HG03135 (cell line): ENCODE data around the gene GNAI2.
"Not testable (repeated sequence)": the region's sequence is repeated elsewhere in the genome, so short reads cannot be mapped to it uniquely, and the experiment has no call there.

Experiments
- ATAC-seq: cut with Tn5 transposase; IDR thresholded peaks from one replicate; pipeline ENCODE4 v1.9.1; 2021; ENCODE audit warnings: mild to moderate bottlenecking, moderate library complexity; ENCODE audit not compliant: unreplicated experiment

Gene GNAI2

DNA sequence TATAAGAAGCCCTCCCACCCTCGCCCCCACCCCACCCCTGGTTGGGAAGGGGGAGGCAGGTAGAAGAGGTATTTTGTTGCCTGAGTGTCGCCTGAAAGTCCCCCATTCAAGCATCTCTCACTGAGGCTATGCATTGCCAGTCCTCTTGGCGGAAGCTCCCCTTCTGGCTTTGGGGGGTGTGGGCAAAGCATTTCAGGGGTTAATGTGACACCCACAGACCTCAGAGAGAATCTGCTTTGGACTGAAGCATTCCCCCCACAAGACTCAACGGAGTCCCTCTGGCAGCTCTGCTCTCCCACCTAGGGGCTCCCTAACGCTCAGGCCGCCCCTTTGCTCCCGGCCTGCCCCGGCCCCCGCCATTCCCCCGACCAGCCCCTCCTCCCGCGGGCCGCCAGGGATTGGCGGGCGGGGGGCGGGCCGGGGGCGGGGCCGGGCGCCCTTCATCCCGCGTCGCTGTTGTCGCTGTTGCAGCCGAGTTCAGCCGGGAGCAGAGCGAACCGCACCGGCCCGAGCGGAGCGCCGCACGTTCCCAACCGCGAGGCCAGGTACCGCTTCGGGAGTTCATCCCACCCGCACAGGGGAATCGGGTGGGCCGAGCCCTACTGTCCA lies 31.1 kb upstream of the GNAI2 start, which contains the start of gene SLC38A3:
Gene SLC38A3, plus strand, starts transcription at position 468 of the 609 bp plus-strand sequence. CDS start 8,929 bp downstream, outside the sequence.
- no peak for ATAC-seq

DNA sequence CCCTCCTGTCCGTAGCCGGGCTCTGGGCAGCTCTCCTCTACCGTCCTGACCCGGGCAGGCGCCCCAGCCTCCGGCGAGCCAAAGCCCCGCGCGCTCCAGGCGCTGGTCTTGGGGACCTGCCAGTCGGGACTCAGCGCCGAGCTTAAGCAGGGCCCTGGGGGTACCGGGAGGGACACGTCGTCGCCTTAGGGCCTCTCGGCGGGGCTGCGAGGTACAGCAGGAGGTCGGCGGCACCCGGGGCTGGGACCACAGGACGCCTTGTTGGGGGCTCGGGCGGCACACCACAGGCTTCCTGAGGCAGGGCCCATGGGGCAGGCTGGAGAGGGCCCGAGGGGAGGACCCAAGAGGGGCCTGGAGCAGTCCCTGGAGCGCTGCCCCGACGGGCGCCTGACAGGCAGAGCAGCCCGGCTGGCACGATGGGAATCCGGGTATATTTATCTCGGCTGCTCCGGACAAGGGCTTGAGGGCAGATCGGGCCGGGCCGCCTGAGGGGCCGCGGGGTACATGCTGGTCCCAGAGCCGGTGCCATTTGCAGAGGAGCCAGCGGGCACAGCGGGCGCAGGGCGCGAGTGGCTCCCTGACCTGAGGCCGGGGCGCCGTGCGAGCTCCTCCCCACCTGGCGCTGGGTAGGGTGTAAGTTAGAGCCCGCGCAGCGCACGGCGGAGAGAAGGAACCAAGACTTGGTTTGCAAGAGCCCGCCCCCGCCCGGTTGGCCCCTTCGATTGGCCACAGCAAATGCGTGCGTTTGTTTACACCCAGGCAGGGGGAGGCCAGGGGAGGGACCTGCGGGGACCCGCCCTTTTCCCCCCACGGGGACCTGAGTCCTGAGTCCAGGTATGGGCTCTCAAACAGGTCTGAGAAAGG lies 30.4 kb upstream of the GNAI2 start:
- ATAC-seq = no peak

DNA sequence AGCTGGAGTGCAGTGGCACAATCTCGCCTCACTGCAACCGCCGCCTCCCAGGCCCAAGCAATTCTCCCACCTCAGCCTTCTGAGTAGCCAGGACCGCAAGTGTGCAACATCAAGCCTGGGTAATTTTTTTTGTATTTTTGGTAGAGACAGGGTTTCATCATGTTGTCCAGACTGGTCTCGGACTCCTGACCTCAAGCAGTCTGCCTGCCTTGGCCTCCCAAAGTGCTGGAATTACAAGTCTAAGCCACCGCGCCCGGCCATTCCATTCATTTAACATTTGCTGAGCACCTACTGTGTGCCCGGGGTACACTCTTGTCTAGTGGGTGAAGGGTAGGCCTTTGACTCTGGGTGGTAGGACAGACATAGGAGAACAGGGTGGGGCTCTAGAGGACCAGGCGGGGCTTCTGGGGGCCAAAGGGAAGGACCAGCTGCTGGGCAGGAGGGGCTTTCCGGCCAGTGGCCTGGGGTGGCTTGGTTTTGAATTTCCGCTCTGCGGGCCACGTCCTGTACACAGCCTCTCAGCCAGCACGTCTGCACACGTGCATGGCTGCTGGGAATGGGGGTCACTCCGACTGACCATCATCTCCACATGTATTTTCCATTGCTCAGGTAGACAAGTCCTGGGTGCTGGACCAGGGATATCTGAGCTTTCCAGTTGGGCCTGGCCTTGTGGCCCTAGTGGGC lies 28.5 kb upstream of the GNAI2 start:
- no peak for ATAC-seq

DNA sequence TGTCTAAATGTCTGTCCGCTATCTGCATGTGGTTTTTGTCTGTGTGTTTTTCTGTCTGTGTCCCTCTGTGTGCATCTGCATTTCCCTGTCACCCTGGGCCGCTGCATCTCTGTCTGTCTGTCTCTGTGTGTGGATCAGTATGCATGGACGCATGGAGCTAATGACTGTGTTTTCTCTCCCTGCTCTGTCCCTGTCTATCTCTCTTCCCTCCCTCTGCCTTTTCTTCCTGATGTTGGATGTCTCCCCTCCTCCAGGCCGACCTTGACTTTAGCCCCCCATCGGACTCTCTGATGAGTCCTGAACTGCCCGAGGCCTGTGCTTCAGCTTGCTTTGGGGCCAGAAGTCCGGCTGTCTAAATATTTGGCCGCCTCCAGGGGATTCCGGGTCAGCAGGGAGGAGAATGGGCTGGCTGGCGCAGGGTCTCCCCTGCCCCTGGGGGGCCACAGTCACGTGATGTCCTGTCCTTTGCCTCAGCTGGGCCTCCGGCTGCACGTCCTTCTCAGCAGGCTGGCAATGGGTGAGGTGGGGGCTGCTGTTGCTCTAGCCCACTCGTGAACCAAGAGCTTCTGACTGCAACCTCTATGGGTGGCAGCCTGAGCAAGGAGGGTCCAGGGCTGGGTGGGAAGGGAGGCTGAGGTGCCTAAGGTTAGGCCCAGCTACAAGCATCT lies 27.2 kb upstream of the GNAI2 start:
- no peak for ATAC-seq

DNA sequence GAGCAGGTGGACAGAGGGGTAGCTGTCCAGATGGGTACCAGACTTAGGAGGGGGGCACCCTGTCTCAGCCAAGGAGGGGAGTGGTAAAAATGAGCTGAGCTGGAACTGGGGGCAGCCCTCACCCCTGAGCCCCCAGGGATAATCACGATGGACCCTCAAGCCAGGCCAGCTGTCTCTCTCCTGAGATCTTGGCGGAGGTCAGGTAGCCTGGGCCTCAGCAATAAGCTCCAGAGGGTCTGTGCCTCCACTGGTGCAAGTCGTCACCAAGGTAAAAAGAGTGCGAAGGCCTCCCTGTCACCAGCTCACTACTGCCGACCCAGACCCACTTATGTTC lies 25.9 kb upstream of the GNAI2 start:
- ATAC-seq = no peak

DNA sequence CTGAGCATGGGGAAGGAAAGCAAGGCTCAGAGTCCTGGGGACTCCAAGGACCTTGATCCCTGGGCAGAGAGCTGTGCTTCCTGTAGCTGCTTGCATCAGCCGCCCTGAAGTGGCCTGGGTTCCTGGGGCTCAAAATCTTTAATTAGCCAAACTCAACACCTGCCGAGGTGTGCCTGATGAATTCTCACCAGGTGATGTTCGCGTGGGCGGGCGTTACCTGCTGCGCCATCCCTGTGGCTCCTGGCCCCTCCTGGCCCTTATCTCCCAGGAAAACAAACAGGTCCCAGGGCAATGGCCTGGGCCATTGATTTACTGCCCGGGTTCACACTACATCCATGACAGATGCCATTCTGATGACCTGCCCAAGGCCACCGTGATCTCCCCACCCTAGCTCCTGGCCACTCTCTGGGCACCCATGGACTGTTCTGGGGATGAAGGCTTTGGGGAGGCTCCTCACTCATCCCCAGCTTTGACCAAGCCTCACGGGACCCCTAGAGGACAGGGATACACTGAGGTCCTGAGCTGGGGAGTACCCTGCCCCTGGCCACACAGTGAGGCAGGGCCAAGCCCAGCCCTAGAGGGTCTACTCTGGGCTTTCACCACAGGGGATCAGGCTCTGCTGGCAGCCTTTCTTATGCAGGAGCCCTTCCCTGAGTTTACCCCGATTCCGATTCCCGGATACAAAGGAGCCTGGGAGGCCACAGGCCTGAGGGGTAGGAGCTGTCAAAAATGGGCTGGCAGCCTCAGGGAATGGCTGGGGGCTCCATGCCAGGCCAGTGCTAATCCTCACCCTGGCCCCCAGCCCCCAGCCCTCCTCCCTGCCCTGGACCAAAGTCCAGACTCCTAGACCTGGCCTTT lies 25.3 kb upstream of the GNAI2 start:
- no peak for ATAC-seq

DNA sequence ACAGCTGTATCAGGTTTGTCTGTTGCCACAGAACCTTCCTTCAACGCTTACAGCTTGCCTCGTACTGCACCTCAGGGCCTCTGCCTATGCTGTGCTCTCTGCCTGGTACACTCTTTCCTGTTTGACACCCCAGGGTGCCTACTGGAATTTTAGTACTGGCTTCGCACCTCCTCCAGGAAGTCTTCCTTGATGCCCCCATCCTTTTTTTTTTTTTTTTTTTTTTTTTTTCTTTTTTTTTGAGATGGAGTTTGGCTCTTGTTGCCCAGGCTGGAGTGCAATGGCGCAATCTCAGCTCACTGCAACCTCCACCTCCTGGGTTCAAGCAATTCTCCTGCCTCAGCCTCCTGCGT lies 24.7 kb upstream of the GNAI2 start:
- not testable (repeated sequence) for ATAC-seq

DNA sequence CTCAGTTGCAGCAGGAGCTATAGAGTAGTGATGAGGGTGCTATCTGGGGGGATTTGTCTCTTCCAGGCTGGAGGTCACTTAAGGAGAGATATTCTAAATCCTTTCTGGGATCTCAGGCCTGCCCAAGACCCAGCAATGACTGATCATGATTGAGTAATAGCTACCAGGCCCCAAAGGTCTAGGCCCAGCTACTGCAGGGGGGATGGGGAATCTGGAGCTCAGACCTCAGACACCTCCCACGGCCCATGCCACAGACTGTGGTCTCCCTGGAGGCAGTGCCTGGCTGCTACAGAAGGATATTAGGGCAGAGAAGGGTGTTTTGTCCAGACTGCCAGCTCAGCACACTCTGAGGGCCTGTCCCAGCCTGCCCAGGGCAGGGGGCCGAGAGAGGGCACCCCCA lies 24.1 kb upstream of the GNAI2 start:
- no peak for ATAC-seq

DNA sequence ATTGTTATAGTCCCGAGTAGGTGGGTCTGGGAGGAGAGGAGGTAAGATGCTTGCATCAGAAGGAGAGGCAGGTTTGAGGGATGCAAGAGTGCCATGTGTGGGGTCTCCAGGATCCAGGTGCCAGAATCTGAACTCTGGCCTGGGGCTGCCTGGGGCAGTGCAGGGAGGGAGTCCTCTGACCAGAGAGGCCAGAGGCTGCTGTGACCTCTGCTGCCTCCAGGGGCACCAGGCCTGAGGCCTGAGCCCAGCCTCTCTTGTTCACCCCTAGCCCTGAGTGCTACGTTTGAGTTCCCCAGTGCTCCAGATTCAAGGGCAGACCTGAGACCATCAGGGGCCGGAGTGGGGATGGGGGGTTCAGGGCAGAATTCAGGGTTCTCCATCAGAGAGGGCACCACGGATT lies 23.5 kb upstream of the GNAI2 start:
- no peak for ATAC-seq

DNA sequence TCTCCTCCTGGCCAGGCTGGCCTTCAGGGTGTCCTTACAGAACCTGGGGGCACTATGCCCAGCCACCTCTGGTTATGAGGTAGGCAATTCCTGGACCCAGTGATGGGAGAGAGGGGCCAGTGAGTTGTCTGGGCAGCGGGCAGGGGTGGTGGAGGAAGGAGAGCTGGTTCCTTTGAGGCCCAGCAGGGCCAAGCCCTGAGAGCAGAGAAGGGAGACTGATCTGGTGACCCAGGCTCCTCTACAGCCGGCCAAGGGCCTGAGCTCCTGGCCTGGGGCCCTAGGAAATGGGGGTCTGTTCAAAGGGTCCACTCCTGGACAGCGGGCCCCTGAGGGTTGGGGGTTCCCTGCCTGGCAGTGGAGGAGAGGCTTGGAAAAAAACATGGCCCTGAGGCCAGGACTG lies 23.0 kb upstream of the GNAI2 start:
- no peak for ATAC-seq

DNA sequence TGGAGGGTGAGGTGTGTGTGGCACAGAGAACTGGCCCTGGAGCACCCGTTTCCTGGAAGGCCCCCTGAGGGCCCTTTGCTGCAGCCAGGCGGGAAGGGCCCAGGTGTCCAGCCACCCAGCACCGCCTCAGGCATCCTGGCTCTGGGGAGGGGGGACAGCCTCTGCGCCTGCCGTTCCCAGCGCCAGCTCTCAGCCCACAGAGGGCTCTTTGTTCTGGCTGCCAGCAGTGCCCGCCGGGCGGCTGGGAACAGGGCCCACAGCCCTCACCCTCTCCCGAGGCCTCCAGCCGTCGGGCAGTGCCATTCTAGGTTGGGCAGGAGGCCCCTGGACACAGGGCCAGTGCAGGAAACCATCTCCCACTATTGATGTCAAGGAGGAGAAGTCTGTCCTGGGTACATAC lies 22.6 kb upstream of the GNAI2 start:
- no peak for ATAC-seq

DNA sequence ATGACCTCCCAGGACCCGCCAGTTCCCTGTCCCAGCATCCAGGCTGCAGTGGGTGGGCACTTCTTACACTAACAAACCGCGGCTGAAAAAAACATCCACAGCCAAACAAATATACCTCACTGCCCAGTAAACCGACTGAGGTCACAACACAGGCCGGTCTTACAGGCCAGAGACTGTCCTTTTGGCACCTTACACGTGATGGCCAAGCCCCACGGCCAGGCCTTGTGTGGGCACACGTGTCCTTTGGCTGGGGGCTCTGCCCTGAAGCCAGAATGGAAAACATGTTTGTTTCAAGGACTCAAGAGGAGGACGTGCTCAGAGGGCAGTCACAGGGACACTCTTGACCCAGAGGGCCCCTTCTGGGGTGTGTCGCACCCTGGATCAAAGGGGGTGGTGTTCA lies 21.2 kb upstream of the GNAI2 start:
- no peak for ATAC-seq

DNA sequence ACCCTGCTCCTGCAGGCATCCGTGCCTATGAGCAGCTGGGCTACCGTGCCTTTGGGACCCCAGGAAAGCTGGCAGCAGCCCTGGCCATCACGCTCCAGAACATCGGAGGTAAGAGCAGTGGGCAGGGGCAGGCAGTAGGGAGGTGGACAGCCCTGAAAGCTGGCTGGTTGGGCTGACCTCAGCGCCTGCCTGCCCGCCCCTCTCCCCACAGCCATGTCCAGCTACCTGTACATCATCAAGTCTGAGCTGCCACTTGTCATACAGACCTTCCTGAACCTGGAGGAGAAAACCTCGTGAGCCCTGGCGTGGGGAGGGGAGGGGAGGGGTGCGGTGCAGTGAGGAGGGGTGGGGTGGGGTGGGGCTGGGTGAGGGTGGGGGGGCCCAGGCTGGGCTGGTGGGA lies 20.5 kb upstream of the GNAI2 start:
- ATAC-seq = no peak

DNA sequence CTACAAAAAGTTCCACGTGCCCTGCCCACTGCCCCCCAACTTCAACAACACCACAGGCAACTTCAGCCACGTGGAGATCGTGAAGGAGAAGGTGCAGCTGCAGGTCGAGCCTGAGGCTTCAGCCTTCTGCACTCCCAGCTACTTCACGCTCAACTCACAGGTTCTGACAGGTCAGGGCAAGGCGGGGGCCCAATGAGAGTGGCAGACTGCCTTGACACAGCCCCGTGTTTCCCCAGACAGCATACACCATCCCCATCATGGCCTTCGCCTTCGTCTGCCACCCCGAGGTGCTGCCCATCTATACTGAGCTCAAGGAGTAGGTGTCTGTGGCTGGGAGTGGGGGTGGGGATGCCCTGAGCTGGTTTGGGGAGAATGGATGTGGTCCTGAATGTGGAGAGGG lies 18.3 kb upstream of the GNAI2 start:
- no peak for ATAC-seq

DNA sequence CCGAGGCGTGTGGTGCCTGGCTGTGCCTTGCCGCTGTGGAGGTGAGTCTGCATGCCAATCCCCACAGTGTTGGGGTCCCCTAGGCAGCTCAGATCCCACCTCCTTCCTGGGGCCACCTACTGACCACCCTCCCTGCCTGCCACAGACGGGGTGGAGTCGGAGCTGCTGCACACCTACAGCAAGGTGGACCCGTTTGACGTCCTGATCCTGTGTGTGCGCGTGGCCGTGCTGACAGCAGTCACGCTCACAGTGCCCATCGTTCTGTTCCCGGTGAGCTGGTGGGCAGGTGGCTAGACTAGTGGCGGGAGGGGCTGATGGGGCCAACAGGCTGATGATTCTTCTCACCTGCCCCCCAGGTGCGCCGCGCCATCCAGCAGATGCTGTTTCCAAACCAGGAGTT lies 17.6 kb upstream of the GNAI2 start:
- ATAC-seq = no peak

DNA sequence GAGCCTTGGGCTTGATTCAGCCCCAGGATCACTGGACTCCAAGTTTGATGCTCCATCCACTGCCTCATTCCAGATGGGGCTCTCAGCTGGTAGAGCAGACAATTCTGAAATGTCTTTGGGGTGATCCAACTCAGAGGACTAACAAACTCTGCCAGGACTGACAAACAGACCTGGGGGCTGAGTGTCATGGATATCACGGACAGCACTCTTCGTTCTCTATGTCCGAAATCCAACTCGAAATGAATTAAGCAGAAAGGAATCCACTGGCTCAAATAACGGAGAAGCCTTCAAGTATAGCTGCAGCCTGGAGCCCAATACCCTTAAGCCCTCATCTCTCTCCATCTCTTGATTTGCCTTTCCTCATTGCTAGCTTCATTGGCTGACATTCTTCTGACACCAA lies 16.7 kb upstream of the GNAI2 start:
- ATAC-seq = no peak

DNA sequence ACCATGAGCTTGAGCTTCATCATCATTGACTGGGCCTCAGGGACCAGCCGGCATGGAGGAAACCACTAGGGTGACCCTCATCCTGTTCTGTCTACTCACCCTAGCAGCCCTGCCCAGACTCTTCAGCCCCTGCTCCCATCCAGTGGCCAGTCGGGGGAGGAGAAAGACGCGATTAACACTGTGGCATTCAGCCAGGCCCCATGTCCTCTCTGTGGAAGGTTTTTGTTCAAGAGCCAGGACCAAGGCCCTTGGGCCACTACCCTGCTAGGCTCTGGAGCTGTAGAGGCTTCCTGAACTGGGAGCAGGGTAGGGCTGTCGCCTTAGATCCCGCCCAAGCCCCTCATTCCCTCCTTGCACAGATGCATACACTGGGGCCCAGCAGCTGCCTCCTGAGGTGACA lies 15.9 kb upstream of the GNAI2 start:
- ATAC-seq = no peak

DNA sequence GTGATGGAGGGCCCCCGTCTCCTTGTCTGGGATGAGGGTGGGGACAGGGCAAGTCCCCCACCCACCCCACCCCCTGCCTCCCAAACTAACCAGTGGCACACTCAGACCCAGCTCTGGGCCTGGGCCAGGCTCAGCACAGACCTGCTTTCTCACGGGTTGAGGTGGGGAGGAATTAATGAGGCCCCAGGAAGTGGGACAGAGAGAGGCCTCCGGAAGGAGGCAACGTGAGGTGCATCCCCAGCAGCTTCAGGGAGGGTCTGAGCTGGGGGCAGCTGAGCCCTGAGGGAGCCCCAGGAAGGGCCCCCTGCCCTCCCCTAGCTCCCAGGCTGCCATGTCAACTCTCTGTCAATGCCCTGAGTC lies 15.0 kb upstream of the GNAI2 start:
- ATAC-seq = no peak

DNA sequence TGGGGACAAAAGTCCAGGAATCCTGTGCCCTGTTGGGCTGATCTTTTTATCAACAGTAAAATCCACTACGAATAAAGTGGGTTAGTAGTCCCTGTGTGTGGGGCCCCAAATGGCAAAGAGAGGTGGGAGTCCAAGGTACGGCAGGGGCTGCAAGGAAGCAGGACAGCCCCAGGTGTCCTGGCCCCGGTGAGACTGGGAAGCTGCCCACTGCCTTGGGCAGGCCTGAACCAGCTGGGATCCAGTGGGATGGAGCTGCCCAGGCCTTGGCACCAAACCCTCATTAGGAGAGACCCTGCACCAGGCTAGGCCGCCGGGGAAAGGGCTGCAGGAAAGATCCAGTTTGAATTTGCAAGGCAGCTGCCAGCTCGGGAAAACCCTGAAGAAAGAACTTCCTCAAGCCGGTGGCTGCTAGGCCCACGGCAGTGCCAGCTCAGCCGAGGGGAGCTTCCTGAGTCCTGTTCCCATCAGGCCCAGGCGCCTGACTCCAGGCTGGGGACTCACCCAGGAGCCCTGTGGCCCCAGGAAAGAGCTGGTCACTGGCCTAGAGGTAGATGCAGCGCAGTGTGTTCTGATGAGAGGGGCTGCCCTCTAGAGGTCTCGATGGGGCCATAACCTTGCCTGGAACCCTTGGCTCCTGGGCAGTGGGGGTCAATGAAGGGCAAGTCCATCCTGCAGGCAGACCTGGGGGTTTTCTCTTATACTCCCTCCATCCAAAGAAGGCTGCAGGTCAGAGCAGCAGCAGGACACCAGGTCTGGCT lies 14.4 kb upstream of the GNAI2 start:
- no peak for ATAC-seq

DNA sequence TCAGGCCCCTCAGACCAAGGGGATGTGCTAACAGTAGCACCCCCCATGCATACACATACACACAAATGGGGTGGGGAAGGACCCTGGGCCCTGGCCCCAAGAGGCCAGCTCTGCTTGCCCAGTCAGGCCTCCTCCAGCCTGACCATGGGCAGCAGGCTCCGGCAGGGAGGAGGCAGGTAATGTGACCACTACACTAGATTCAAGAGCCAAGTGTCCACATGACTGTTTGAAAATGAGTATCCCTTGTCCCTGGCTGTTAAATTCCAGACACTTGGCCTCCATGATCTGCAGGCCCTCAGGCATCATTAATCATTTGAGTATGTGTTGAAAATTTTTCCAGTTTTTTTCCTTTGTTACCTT lies 13.9 kb upstream of the GNAI2 start:
- no peak for ATAC-seq
